GM18517 (cell line): ENCODE data around the gene SSR2.
"Not testable (repeated sequence)": the region's sequence is repeated elsewhere in the genome, so short reads cannot be mapped to it uniquely, and the experiment has no call there.

Source experiments
- ATAC-seq: cut with Tn5 transposase; IDR thresholded peaks from one replicate; pipeline ENCODE4 v1.9.1; 2021; ENCODE audit warnings: mild to moderate bottlenecking, moderate library complexity; ENCODE audit not compliant: unreplicated experiment

The SSR2 gene

DNA sequence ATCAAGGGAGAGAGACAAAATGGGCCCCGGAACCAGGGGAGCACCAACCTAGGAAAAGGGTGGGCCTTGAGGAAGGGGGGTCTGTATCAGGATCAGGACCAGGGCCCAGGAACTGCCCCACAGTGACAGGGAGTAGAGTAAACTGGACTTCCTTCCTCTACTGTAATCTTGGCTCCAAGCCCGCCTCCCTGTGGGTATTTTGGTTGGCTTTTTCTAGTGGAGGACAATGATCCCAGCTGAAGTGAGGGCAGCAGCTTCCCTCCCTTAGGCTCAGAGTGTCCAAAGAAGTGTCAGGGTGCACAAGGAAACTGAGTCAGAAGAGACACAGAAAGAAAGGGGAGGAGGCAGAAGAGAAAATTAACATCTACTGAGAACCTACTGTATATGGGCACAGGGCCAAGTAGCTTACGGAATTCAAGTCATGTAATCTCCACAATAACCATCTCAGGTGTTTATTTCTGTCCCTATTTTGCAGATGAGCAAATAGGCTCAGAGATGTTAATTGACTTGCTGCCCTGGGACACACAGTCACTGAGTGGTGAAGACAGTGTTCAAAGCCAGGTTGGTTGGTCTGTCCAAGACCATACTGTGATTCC is 28.0 kb upstream of the SSR2 start:
- no peak for ATAC-seq

DNA sequence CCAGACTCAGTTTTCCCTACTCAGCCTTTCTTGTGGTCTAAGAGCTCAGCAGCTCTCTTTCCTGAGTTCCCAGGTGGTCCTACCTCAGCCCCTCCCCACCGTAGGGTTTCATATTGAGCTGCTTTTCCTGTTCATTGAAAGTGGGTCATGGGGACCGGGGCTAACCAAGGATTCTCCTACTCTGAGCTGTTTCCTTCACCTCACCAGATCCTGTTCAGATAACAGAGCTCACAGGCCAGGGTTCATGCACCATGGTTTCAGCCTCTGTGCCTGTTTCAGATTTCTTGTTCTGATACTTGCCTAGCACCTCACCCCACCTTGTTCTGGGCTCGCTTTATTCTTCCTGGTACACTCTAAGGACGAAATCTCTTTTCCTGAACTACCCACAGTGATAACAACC is 24.3 kb upstream of the SSR2 start:
- ATAC-seq: no peak

GRCh38 chr1:156042828-156043227 is 22.1 kb upstream of the SSR2 start:
- no peak for ATAC-seq

- not testable (repeated sequence) for ATAC-seq
Measured at GRCh38 chr1:156034991-156035390, 14.2 kb upstream of the SSR2 start.

DNA sequence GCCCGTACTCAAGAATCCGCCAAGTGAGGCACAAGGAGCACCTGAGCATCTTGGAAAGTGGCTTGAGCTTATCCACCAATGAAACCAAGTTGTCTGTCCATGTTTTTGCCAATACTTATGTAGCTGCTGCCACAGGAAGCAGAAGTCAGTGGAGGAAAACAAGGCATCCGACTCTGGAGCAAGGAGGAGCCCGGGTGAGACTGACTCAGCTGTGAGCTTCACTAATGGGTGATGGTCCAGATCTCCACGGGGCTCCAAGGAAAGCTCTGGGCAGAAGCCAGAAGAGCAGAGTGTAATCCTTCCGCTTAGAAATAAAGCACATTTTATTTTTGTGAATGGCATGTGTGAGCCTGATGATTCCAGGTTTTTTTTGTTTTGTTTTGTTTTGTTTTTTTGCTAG is 12.3 kb upstream of the SSR2 start:
- ATAC-seq: no peak

GRCh38 chr1:156026588-156026987 is 5.8 kb upstream of the SSR2 start:
- ATAC-seq: no peak

DNA sequence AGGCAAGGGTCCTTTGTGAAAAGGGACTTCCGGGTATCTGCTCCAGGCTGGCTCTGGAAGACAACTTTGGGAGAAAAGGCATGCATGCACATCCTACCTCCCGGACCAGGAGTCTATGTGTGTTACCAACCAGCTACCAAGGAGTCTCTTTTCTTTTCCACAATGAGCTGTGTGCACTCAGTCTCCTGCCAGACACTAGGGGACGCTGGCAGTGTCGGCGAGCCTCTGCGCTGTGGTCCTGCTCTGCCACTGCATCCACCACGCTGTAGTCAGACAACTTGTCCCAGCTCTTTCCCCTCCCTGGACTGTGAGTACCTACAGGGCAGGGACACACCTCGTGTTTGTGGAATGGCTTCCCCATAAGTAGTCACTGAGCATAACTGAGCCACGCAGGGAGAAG is 5.1 kb upstream of the SSR2 start:
- no peak for ATAC-seq

GRCh38 chr1:156024801-156025200 is 4.0 kb upstream of the SSR2 start:
- no peak for ATAC-seq

DNA sequence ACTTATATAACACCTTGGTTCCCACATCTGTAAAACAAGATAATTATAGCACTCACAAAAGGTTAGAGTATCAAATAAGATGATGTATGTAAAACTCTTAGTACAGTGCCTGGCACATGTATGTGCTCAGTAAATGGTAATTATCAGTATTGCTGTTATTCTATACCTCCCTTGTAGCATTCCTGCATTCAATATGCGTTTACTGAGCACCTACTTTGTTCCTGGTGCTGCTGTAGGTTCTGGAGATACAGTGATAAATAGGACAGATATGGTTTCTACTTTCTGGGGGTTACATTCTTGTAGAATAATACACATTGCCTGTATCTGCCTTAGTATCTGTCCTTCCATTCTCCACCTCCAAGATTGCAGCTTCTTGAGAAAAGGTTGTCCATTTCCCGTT is 1.2 kb upstream of the SSR2 start:
- no peak for ATAC-seq

GRCh38 chr1:156021093-156021428 is 310 bp upstream of the SSR2 start:
- ATAC-seq: peak; percentile 15

DNA sequence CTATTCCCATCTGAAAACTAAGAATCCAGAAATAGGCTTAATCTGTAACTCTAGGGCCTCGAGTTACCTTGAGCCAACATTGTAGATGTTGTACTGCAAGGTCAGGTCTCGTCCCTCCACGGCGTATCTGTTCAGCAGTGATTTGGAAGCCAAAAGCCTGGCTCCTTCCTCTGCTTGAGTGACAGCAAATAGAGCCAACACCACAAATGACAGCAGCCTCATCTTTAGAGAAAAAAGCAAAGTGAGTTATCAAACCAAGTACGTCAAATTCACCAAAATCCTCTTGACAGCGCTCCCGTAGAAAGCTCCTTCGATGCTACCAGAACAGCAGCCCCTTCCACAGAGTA is 832 bp downstream of the SSR2 start:
- no peak for ATAC-seq

GRCh38 chr1:156014829-156015228 is 5.9 kb downstream of the SSR2 start:
- no peak for ATAC-seq

- ATAC-seq: peak; percentile 86
Measured at GRCh38 chr1:156012051-156012817, 8.5 kb downstream of the SSR2 start.

DNA sequence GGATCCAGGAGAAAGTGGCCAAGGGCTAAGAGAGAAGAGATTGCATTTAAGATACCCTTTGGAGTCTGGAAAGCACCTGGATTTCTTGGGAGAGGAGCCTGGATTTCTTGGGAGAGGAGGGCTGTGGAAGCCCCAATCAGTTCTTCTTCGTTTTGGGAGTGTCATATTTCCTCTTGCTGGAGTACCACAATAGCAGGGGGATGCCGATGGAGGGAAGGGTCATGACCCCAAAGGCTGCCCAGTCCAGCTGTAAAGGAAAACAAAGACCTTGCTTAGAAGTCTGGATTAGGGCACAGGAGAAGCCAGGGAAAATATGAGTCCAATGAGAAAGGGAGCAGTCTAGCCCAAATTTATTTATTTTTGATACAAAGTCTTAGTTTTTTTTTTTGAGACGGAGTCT is 11.3 kb downstream of the SSR2 start:
- ATAC-seq: no peak

DNA sequence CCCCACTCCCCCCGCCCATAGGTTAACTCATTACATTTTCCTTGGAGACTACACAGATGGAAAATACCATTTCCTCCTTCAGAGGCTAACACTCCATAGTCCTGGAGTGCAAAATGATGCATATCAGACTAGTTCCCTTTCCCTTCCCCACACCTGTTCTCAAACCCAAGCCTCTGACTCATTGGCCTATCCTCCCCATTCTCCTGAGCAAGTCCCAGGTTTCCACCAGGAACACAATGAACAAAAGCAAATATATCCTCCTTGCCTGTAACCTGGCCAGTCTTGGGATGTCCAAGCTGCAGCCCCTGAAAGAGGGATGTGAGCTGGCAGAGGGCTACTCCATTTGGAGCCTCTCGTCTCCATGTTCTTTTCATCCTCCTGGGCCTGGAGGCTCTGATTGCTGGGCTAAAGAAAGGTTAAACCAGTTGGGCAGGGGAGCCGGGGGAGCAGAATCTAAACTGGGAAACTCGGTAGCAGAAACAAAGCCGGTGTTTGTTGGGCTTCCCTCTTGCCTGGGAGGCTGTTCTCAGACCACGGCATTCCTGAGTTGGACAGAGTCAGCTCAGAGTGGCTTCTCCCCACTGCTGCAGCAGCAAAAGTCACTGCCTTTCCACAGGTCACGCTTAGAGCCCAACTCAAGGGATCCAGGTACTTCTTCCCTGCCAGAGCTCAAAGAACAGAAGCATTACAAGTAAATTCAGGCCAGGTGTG is 13.9 kb downstream of the SSR2 start:
- ATAC-seq: no peak

- no peak for ATAC-seq
Measured at GRCh38 chr1:156004843-156005584, 15.7 kb downstream of the SSR2 start.

- no peak for ATAC-seq
Measured at GRCh38 chr1:156003923-156004188, 16.9 kb downstream of the SSR2 start.

DNA sequence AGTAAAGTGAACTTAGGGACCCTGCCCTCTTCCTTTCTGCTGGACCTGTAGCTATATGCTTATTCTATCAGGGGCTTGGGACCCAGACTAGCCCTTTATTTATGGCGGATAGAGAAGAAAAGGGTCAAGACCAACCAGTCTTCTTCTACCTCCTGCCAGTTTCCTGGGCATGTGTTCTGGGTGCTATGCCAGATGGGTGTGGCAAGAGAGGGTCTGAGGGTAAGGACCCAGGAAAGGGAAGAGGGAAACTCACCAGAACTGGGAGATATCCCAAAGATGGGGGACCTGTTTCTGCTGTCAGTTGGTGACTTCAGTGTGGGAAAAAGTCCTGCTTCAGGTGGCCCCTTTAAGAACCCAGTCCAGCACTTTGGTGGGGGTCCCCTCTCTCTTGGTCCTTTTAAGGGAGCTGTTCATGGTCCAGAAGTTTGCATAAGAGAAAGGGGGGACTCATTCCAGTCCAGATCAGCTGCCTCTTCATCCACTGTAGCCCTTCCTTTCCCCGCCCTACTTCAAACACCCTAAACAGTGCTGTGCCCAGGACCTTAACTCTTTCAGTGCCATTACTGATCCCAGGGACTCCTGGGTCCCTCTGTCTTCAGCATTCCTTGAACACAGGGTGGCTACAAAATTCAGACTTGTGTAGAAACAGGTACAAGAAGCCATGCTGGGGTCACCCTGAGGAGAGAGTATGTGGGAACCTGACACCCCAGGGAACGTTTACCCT is 18.4 kb downstream of the SSR2 start:
- no peak for ATAC-seq

GRCh38 chr1:156001662-156002171 is 19.0 kb downstream of the SSR2 start:
- no peak for ATAC-seq

DNA sequence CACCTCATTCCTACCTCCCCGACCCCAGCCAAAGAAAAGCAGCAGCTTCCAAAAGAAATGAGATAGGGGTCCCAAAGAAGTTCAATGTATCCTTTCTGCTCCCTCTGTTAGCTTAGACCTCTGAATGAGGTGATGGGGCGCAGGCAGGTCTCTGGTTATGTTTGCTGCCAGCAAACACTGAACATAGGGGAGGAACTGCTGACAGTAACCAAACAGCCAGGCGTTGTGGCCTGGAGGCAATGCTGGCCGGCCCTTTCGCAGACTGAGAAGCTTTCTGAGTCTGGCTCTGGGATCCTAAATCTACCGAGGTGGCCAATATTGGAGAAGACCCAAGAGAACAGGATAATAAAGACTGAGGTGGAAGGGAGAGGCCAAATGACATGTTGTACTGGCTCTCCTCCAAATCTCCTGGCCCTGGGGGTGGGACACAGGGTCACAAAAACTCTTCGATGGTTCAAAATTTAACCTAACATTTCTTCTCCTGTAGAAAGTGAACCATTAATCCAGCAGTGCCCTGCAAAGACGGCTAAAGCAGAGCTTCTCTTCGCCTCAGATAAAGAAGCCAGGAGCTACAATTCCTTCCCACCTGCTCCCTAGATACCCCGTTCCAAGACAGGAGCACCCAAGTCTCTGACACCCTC is 19.6 kb downstream of the SSR2 start:
- ATAC-seq: no peak

DNA sequence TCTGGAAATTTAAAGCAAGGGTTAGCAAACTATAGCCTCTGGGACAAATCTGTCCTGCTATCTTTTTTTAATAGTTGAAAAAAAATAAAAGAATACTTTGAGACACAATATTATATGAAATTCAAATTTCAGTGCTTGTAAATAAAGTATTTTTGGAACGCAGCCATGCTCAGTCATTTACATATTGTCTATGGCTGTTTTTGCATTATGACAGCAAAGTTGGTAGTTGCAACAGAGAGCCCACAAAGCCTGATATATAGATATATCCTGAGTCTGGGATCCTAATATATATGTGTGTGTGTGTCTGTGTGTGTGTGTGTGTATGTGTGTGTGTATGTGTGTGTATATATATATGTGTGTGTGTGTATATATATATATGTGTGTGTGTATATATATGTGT is 20.8 kb downstream of the SSR2 start:
- no peak for ATAC-seq
